Endothelial cell of hepatic sinusoid (primary cell): ENCODE data around the gene CACNA1C.
"Not testable (repeated sequence)": the region's sequence is repeated elsewhere in the genome, so short reads cannot be mapped to it uniquely, and the experiment has no call there.

Experiments
- in situ Hi-C: cut with HindIII; loops from 2 replicates; pipeline ENCODE4 v1.10.0; 2017; ENCODE audit warnings: low sequenced_read_pairs

CACNA1C gene

DNA sequence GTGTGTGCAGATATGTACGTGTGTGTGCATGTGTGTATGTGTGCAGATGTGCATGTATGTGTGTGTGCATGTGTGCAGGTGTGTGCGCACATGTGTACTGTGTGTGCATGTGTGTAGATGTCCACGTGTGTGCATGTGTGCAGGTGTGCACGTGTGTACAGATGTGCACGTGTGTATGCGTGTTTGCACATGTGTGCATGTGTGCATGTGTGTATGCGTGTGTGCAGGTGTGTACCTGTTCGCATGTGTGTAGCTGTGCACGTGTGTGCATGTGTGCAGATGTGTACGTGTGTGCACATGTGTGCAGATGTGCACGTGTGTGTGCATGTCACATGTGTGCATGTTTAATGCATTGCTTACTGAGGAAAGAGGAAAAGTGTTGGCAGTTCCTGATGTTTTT is 686.3 kb downstream of the CACNA1C start:
- in situ Hi-C loops, result no loop called here

DNA sequence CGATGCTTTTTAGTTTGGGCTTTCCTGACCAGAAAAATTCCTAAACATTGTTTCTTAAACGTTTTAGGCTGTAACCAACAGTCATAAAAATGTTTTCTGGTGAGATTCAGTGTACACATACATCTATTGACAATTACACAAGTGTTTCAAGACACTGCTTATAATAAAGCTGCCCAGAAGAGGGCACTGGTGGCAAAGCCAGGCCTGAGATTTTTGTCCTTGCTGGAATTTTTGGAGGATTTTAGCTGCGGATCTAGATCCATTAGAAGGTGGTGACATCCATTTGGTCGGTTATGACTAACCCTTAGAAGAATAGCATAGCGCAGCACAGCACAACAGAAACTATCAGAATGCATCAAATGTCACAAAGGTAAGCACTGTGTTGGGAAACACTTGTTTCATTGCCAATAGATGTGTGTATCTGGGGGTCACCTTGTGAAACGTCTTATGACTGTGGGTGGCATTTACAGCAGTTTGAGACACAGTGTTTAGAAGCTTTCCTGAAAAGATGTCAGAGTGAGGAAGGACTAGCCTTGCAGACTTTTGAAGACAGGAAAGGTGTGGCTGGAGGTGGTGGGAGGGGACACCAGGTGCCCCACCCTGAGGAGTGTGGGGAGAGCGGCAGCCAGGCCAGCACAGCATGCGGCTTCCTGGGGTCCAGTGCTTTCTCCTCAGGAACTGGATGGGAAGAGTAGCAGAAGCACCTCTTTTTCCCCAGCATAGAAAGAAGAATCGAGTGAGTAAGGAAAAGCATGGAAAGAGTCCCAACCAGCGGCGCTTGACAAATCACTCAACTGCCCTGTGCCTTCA is 687.2 kb downstream of the CACNA1C start:
- in situ Hi-C loops, result no loop called here

DNA sequence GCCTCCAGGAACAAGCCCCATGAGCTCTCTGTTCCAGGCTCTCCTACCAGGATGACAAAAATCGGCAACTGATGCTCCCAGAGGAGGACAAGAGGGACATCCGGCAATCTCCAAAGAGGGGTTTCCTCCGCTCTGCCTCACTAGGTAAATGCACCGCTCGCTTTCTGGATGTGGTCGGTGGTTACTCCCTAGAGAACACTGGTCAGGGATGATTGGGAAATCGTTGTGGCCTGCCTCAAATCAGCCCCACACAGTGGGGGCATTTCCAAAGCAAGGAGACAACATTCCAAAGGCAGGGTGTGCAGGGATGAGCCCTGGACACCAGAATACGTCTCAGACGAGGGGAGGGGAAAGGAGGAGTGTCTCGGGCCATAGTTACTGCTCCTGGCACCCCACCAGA is 689.2 kb downstream of the CACNA1C start:
- in situ Hi-C loops, result not testable (repeated sequence)

GRCh38 chr12:2743478-2743877 is 690.7 kb downstream of the CACNA1C start:
- in situ Hi-C loops, result no loop called here

DNA sequence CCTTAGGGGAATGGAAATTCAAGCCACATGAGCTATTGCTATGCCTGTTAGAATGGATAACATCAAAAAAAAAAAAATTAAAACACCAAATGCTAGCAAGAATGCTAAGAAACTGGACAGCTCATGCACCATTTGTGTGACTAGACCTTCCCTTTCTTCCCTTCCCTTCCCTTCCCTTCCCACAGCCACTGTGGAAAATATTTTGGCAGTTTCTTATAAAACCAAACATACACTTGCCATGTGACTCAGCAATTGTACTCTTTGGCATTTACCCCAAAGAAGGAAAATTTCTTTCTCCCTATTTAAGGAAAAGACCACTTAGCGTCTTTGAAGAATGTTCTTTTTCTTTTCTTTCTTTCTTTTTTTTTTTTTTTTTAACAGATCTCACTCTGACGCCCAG is 692.9 kb downstream of the CACNA1C start:
- in situ Hi-C loops, result no loop called here
